GM21723 (cell line): ENCODE data around the gene ABCF2.

Source experiments
- ATAC-seq: cut with Tn5 transposase; IDR thresholded peaks from one replicate; pipeline ENCODE4 v1.9.1; 2021; ENCODE audit warnings: mild to moderate bottlenecking, moderate library complexity; ENCODE audit not compliant: unreplicated experiment

The ABCF2 gene

DNA sequence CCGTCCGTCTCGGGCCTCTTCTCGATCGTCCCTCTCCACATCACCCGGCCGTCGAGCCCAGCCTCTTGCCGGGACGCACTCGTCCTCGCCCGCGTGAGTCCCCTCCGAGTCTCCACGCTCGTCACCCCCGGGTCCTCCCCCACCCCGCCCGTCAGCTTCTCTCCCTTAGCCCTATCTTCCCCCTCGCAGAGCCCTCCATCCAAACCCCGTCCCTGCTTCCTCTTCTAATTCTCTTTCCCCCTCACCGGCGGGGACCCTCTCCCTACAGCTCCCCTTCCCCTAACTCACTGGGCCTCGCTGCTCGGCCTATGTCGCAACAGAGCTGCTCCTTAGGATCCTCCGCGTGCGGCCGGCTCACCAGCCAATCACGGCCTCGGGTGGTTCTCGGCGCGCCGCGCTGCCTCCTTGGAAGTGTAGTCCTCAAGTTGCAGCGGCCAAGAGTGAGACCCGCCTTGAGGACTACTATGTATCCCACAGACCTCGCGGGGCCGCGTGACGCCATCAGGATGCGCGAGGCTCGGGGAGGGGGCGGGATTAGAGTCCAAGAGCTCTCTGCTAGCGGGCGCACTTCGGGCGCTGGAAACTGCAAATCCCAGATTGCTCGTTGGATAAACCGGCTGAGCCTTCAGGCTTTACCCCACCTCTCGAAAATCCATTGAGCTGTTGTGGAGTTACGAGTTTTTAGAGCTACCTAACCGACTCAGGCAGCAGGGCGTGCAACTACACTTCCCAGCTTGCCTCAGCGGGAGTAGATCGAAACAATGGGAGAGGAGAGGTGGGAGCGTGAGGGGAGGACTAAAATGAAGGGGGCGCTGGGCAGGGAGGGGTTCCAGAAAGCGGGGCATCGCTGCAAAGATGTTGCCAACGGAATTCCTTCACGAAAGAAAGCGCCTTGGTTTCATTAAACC is at the start of gene ABCF2:
Gene ABCF2 (minus strand): TSS at position 331 of the 908 bp plus-strand sequence. CDS start 747 bp downstream, outside the sequence.
- peak; percentile 99 for ATAC-seq

DNA sequence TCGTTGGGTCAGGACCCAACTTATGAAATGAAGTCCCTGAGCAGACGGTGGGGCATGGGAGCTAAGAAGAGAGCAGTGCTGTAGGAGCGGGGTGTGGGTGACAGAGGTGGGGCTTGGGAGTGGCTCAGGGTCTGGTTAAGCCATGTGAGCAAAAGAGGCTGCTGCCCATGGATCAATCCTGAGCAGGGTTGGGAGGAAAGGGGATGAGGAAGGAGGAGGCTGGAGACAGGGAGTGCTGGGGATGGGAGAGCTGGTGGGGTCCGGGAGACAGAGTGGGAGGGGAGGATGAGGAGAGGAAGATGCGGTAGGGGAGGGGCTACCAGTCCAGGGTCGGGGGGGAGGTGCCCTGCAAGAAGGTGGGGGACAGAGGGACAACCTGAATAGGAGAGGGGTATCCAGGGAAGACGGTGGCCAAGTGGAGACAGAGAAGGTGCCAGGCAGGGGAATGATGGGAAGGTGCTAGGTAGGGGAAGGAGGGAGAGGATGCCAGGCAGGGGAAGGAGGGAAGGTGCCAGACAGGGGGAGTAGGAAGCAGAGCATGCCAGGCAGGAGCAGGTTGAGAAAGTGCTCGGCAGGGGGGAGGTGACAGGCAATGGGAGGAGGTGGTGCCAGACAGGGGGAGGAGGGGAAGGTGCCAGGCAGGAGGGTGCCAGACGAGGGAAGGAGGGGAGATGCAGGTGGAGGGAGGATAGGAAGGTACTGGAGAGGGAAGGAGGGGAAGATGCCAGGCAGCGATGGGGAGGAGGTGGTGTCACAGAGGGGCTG is 49.0 kb upstream of the ABCF2 start:
- ATAC-seq, result no peak

DNA sequence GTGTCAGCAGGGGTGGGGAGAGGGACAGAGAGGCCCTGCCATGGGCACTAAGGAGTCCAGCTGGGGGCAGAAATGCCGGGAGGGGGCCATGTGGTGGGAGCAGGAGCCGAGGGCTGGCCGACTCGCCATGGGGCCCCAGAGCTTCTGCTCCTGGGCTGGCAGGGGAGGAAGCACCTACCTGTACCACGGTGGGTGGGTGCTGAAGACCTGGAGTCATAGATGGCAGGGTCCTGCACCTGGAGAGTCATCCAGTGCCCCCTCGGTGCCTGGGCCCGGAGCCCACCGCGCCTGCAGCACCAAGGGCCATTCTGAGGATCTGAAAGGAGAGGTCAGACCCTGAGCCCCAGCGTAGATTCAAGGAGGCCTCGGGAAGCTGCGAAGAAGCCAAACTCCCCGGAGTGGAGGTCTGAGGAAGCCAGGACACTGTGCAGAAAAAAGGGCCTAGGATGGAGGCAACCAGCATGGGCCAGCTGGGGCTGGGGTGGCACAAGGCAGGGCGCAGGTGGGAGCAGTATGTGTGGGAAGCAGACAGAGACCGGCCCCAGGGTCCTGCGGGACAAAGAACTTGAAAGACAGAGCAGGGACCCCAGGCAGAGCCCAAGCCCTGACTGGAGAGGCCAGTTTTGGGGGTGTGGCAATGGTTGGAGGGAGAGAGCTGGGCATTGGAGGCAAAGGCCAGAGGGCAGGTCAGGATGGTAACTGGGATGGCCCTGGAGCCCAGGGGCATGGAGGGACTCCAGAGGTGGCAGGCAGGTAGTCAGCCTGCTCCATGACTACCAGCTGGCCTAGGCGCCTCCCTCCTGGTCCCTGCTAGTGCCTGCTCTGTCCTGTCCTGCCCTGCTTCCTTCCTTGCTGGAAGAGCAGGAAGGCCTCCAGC is 48.2 kb upstream of the ABCF2 start:
- no peak for ATAC-seq

DNA sequence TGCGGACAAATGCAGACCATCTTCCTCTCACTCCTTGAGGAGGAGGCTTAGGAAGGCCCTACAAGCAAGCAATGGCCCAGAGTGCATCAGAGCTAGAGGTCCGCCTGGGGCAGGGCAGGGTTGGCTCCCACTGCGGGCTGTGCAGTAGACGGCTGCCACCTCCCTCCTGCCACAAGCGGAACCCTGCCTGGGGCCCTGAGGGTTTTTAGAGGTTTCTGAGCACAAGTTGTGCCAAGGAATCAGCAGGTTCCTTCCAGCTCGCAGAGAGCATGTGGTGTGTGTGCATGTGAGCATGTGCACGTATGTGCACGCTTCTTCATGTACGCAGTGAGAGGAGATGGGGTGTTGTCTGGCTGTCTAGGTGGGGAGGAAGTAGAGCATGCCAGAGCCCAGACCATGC is 47.4 kb upstream of the ABCF2 start:
- ATAC-seq, result no peak

DNA sequence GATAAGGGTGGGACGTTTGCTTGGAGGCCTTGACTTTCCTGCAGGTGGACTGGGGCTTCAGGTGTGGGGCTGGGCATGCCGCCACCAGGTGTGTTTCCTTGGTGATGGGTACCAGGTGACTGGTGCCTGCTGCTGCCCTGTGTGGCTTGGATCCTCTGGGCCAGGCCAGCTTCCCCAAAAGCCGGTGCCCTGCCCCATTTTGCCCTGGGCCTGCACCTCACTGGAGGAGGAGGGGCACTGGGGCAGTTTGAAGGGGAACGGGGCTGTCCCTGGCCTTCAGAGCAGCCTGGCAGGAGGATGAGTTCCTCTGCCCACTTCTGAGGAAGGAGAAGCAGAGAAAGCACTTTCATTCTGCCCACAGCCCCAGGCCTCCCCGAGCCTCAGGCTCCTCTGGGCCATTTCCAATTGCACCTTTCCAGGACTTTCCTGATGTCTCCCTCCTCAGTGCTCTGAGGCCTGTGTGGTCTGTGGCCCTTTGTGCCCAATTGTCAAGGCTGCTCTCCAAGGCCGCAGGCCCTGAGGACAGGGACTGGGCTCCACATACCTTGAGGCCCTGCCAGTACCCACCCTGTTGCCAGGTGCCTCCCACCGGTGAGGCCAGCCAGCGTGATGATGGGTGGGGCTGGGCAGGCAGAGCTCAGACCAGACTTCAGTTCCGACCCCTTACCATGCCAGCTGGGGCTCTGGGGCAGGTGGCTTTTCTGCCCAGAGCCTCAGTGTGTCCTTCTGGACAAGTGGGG is 46.8 kb upstream of the ABCF2 start:
- ATAC-seq, result no peak

DNA sequence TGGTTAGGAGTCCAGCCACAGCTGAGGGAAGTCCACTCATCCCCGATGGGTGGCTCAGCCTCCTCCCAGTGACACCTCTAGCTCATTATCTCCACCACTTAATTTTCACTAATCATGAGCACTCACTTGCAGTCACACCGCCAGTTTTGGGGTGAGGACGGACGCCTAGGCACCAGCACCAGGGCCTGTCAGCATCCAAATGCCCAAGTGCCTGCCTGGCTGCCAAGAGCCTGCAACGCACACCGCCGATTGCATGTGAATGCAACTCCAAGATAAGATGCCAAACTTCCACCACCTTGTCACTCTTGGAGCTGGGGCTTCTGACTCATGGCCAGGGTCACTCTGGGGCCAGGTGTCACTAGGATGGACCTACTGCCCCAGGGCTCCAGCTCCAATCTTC is 45.9 kb upstream of the ABCF2 start:
- no peak for ATAC-seq

DNA sequence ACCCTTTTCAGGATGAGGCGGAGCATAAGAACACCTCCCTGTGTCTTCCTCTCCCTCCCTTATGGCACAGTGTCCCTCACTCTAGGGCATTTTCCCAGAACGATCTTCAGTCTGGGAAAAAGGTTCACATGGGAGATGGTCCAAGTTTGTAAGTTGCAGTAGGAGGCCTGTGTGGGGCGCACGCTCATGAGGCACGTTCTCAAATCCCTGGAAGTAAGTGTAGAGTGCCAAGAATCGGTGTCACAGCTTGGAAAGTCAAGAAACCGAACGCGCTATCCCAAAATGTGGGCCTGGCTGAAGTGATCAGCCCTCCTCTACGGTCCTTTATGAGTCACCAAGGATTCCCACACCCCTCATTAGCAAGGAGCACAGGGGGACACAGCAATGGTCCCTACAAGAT is 45.4 kb upstream of the ABCF2 start:
- ATAC-seq, result no peak

DNA sequence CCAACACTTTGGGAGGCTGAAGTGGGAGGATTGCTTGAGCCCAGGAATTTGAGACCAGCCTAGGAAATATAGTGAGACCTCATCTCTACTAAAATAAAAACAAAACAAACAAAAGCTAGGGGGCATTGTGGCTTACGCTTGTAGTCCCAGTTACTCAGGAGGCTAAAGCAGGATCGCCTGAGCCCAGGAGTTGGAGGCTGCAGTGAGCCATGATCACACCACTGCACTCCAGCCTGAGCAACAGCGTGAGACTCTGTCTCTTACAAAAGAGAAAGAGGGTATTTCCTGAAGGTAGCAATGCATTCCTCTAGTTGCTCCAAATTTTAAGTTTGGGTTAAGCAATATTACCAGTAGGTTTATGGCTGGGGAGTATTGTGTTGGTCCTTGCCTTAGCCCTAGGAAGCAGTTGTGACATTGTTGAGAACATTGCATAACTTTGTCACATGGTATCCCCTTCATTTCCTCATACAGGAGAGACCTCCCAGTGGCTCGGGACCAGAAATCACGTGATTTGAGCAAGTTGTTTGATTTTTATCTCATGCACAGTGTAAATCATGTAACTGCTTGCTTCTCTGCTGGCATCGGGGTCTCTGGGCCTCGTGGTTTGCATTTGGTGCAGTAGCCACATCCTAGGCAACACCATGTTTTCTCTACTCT is 44.8 kb upstream of the ABCF2 start:
- no peak for ATAC-seq

DNA sequence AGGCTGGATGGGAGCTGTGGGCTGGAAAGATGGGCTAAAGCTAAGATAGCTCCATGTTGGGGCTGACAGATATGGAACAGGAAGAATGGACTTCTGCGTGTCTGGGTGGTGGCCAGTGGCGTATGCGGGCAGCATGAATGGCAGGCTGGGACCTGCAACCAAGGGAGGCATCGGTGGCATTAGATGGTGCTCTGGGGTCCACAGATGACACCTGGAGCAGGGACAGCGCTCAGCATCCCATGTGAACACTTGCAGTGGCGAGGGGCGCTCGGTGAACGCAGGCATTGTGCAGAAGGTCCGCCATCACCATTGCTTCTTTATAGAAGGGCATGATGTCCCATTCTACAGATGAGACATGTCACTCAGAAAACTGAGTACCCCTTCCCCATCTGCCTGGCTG is 42.5 kb upstream of the ABCF2 start:
- no peak for ATAC-seq

DNA sequence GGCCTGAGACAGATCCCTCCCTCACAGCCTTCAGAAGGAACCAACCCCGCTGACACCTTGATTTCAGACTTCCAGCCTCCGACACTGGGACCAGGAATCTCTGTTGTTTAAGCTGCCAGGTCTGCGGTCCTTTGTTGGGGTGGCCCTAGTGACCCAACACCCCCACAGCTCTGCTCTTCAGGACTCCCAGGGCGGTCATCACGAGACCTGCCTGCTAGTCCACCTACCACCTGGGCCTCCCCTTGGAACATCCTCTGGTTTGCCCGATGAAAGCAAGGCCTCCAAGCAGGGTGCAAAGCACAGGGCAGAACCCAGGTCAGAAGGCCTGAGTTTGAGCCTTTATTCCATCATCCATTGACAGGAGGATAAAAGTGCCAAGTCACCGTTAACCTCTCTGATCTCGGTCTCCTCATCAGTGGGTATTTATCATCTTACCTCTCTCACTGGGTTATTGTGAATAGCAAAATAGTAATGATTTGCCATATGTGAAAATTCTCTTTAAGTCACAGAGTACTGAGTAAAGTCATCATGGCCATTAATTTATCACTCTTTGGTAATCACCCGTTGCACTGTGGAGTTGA is 38.4 kb upstream of the ABCF2 start:
- no peak for ATAC-seq

DNA sequence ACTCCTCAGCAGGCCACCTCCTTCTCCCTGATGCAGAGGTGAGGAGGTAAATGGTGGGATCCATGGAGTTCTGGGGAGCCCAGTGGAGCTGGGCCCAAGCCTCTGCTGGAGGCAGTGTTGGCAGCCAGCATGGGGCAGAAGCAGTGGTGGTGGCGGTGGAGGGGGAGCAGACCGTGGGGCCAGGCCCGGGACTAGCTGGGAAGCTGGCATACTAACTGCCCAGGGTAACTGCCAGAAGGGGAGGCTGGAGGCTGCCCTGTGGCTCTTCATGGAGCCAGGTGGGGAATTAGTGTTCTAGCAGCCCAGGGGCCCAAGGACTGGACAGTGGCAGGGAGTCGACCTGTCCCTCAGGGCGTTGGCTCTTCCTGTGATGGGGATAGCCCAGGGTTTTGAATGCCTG is 37.6 kb upstream of the ABCF2 start:
- no peak for ATAC-seq

DNA sequence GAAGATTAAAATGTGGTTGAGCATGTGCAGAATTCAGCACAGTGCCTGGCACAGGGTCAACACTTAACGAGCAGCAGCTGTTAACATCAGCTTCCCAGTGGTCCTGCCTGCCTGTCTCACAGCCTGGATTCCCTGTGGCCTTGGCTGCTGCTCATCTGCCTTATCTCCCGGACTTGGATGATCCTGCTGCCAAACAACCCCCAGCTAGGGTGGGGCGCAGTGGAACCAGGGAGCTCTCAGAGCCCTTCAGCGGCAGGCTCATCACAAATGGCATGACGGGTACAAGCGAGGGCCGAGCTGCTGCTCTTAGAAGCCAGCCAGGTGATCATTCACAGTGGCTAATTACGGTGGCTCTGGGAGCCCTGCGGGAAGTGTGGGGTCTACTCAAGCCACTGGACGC is 34.5 kb upstream of the ABCF2 start:
- no peak for ATAC-seq

DNA sequence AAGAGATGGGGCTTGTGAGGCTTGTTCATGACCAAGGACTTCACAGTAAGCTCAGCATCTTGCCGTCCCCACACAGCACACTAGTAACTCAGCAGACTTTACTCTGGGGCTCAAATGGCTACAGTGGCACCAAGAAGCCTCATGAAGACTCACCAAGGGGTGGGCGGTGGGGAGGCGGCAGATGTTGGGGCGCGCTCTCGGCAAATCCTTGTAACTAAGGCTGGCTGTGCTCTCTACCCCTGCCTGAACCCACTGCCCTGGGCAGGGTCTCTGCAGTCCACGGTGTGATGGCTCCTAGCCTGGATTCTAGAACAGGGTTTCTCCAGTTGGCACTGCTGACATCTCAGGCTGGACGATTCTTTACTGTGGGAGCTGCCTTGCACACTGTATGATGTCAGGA is 33.9 kb upstream of the ABCF2 start:
- ATAC-seq, result no peak

DNA sequence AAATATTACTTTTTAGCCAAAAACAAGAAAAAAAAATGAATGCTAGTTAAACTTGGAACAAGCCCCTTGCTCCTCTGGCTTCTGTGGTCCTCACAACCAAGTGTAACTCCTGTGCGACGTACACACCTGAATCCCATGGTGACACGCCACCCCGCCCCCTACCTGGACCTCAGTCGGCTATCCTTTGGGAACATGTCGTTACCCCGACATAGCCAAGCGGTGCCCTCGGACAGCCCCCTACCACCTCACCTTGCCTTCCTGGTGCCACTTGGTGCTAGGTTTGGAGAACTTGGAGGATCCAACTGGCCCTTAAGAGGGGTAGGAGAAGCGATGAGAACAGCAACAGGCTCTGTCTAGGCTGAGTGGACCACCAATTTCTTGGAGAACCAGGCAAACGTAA is 33.5 kb upstream of the ABCF2 start:
- no peak for ATAC-seq

DNA sequence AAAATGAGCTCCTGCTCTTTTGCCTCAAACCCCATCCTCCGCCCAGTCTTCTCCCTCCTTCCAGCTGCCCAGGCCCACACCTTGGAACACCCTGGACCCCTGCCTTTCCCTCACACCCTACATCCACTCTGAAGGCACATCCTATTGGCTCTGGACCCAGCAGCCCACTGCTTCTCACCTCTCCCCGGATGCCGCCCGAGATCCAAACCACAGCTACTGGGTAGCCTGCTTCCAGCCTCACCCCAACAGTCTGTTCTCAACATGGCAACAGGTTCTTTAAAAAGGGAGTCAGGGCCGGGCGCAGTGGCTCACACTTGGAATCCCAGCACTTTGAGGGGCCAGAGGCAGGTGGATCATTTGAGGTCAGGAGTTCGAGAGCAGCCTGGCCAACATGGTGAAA is 31.0 kb upstream of the ABCF2 start:
- no peak for ATAC-seq

DNA sequence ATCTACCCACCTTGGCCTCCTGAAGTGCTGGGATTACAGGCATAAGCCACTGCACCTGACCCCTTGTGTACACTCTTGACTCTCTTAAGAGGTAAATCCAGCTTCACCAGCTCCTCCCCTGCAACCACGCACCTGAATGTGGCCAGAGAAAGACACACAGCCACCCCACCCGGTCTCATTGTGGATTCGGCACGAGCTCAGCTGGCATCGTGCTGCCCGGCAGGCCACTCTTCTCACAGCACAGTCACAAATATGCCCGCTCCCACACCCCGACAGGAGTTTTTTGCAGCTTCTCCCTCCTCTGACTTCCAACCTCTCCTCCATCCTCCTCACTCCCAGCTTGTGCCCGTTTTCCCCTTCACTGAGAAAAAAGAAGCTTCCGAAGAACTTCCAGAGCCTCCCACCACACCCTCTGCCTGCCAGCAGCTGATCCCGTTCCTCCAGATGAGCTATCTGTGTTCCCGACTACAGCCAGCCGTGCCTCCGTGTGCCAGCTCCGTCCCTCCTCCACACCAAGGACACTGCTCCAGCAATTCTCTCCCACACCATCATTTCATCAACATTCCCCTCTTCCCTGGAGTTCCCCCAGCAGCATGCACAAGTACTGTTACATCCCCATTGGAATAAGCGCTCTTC is 29.5 kb upstream of the ABCF2 start:
- ATAC-seq, result no peak

DNA sequence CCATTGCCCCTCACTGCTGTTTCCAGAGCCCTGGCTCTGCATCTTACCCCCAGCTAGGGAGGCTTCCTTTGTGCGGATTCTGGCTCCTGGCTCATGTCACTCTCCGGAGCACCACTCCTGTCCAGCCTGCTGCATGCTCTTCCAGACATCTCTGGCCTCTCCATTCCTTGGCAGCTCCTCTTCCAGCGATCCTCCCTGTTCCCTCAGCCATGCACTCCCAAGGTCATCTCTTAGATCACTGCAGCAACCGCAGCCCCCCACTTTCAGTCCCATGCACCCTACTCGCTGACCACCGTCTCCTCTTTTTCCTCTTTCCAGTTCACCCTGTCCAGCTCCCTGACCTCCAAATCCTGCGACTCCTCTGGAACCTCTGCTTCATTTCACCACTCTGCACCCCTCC is 28.4 kb upstream of the ABCF2 start:
- ATAC-seq, result no peak

DNA sequence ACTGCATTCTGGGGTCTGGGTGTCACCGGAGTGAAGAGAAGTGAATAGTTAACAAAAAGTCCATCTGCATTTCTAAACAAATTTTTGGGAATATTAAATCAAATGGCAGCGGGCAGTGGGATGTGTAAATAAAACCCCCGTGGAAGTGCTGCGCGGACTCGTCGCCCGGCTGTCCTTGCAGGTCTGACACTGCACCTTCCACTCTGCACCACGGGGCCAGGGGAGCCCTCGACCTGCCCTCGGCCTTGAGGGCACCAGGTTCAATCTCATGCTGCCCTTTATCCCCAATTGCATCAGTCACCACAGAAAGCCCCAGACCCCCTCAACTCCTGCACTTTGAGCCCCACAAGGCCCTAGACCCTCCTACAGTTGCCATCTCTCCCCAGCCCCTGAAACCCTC is 27.8 kb upstream of the ABCF2 start:
- ATAC-seq, result no peak

DNA sequence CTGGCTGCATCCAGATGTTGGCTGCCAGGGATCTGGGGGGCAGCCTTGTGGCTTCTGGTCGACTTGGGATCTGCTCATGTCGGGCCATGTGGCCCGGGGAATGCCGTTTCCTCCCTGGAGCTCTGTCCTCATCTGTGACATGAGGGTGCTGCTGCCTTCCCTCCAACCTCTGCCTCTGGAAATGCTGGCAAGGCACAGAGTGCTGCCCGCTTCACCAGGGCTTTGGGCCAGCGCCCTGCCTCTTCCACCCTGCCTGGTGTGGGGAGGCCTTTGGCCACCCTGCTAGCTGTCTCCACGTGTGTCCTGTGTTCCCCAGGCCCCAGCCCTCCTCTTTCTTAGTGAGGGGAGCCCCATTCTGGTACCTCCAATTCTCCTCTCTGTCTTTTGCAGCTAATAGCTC is 27.3 kb upstream of the ABCF2 start:
- no peak for ATAC-seq
